ENCODE data around the gene MSLN.

MSLN gene

GRCh38 chr16:807347-808084 is 47.0 kb downstream of the MSLN start:
- peaks cover 29% of the 10 kb centered on the region for H3K27me3 ChIP-seq (ENCODE audit: insufficient read depth, poor library complexity, severe bottlenecking)
- no peaks in the 10 kb centered on the region for H3K36me3 ChIP-seq (ENCODE audit: low read depth)
- H3K9me3 ChIP-seq (ENCODE audit: severe bottlenecking), result no peaks in the 10 kb centered on the region
- ATAC-seq (ENCODE audit: low read depth) (peak; percentile 85), DNase-seq (ENCODE audit: low spot score) (no peak)
- H3K4me1 ChIP-seq (ENCODE audit: insufficient read depth, poor library complexity, severe bottlenecking), result no peaks in the 10 kb centered on the region
- H3K27ac ChIP-seq (ENCODE audit: poor library complexity, severe bottlenecking), result peak overlapping the region; percentile 51
- peak overlapping the region; percentile 56 for H3K4me3 ChIP-seq (ENCODE audit: severe bottlenecking)
- no peak for TF ChIP-seq CTCF (IDR thresholded peaks at IDR 0.05; ENCODE audit: poor library complexity, severe bottlenecking)

GRCh38 chr16:808085-808386 is 47.5 kb downstream of the MSLN start:
- ATAC-seq (ENCODE audit: low read depth), result no peak
- Histone ChIP-seq H3K27ac (ENCODE audit: poor library complexity, severe bottlenecking) (no peak overlapping the region), H3K9me3 (ENCODE audit: severe bottlenecking) (no peaks in the 10 kb centered on the region), H3K27me3 (ENCODE audit: insufficient read depth, poor library complexity, severe bottlenecking) (peaks cover 29% of the 10 kb centered on the region), H3K36me3 (ENCODE audit: low read depth) (no peaks in the 10 kb centered on the region), H3K4me1 (ENCODE audit: insufficient read depth, poor library complexity, severe bottlenecking) (no peaks in the 10 kb centered on the region), H3K4me3 (ENCODE audit: severe bottlenecking) (peak overlapping the region; percentile 56)
- TF ChIP-seq CTCF (IDR thresholded peaks at IDR 0.05; ENCODE audit: poor library complexity, severe bottlenecking), result no peak
- DNase-seq (ENCODE audit: low spot score), result no peak

- peak; percentile 75 for TF ChIP-seq CTCF (IDR thresholded peaks at IDR 0.05; ENCODE audit: poor library complexity, severe bottlenecking)
- Histone ChIP-seq H3K27me3 (ENCODE audit: insufficient read depth, poor library complexity, severe bottlenecking) (peaks cover 40% of the 10 kb centered on the region), H3K27ac (ENCODE audit: poor library complexity, severe bottlenecking) (no peak overlapping the region), H3K9me3 (ENCODE audit: severe bottlenecking) (no peaks in the 10 kb centered on the region), H3K4me1 (ENCODE audit: insufficient read depth, poor library complexity, severe bottlenecking) (no peaks in the 10 kb centered on the region), H3K4me3 (ENCODE audit: severe bottlenecking) (peak overlapping the region; percentile 3), H3K36me3 (ENCODE audit: low read depth) (no peaks in the 10 kb centered on the region)
- DNase-seq (ENCODE audit: low spot score) (no peak), ATAC-seq (ENCODE audit: low read depth) (peak; percentile 59; the same call in 2 of the 3 replicates)
Observed at GRCh38 chr16:813204-813915, 52.8 kb downstream of the MSLN start.

GRCh38 chr16:813916-814412 is 53.4 kb downstream of the MSLN start:
- H3K27me3 ChIP-seq (ENCODE audit: insufficient read depth, poor library complexity, severe bottlenecking), result peaks cover 40% of the 10 kb centered on the region
- peak; percentile 52 for TF ChIP-seq CTCF (IDR thresholded peaks at IDR 0.05; ENCODE audit: poor library complexity, severe bottlenecking)
- no peaks in the 10 kb centered on the region for H3K4me1 ChIP-seq (ENCODE audit: insufficient read depth, poor library complexity, severe bottlenecking)
- no peaks in the 10 kb centered on the region for H3K9me3 ChIP-seq (ENCODE audit: severe bottlenecking)
- no peak for ATAC-seq (ENCODE audit: low read depth)
- no peak for DNase-seq (ENCODE audit: low spot score)
- H3K4me3 ChIP-seq (ENCODE audit: severe bottlenecking), result no peak overlapping the region
- H3K36me3 ChIP-seq (ENCODE audit: low read depth), result no peaks in the 10 kb centered on the region
- no peak overlapping the region for H3K27ac ChIP-seq (ENCODE audit: poor library complexity, severe bottlenecking)

GRCh38 chr16:814974-815373 is 54.4 kb downstream of the MSLN start:
- no peak for TF ChIP-seq CTCF (IDR thresholded peaks at IDR 0.05; ENCODE audit: poor library complexity, severe bottlenecking)
- no peak overlapping the region for H3K27ac ChIP-seq (ENCODE audit: poor library complexity, severe bottlenecking)
- no peak for DNase-seq (ENCODE audit: low spot score)
- peaks cover 40% of the 10 kb centered on the region for H3K27me3 ChIP-seq (ENCODE audit: insufficient read depth, poor library complexity, severe bottlenecking)
- no peaks in the 10 kb centered on the region for H3K9me3 ChIP-seq (ENCODE audit: severe bottlenecking)
- no peaks in the 10 kb centered on the region for H3K36me3 ChIP-seq (ENCODE audit: low read depth)
- no peak overlapping the region for H3K4me3 ChIP-seq (ENCODE audit: severe bottlenecking)
- no peak for ATAC-seq (ENCODE audit: low read depth)
- H3K4me1 ChIP-seq (ENCODE audit: insufficient read depth, poor library complexity, severe bottlenecking), result no peaks in the 10 kb centered on the region
